ENCODE results near the gene MBNL2.

DNA sequence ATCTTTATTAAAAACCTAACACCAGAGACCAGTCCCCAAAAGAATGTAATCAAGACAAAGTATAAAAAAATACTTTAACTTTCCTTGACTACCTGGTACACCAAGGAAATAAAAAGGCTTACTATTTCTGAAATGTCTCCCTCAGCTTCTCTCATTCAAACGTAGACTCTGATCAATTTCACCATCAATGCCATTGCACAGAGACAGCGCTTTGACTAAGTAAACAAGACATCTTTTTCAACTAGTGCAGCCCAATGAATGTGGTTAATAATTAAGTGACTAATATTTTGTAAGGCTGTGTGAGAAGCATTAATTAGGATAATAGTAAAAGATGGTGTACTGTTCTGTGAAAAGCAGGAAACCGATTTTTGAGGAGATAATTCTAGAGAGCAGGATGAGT lies 204.6 kb downstream of the MBNL2 start:
- TF ChIP-seq, protein P1, sequence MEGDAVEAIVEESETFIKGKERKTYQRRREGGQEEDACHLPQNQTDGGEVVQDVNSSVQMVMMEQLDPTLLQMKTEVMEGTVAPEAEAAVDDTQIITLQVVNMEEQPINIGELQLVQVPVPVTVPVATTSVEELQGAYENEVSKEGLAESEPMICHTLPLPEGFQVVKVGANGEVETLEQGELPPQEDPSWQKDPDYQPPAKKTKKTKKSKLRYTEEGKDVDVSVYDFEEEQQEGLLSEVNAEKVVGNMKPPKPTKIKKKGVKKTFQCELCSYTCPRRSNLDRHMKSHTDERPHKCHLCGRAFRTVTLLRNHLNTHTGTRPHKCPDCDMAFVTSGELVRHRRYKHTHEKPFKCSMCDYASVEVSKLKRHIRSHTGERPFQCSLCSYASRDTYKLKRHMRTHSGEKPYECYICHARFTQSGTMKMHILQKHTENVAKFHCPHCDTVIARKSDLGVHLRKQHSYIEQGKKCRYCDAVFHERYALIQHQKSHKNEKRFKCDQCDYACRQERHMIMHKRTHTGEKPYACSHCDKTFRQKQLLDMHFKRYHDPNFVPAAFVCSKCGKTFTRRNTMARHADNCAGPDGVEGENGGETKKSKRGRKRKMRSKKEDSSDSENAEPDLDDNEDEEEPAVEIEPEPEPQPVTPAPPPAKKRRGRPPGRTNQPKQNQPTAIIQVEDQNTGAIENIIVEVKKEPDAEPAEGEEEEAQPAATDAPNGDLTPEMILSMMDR (conservative IDR thresholded peaks at IDR 0.05; ENCODE audit: low read depth in 2 of 2): no peak
- TF ChIP-seq, protein P2, sequence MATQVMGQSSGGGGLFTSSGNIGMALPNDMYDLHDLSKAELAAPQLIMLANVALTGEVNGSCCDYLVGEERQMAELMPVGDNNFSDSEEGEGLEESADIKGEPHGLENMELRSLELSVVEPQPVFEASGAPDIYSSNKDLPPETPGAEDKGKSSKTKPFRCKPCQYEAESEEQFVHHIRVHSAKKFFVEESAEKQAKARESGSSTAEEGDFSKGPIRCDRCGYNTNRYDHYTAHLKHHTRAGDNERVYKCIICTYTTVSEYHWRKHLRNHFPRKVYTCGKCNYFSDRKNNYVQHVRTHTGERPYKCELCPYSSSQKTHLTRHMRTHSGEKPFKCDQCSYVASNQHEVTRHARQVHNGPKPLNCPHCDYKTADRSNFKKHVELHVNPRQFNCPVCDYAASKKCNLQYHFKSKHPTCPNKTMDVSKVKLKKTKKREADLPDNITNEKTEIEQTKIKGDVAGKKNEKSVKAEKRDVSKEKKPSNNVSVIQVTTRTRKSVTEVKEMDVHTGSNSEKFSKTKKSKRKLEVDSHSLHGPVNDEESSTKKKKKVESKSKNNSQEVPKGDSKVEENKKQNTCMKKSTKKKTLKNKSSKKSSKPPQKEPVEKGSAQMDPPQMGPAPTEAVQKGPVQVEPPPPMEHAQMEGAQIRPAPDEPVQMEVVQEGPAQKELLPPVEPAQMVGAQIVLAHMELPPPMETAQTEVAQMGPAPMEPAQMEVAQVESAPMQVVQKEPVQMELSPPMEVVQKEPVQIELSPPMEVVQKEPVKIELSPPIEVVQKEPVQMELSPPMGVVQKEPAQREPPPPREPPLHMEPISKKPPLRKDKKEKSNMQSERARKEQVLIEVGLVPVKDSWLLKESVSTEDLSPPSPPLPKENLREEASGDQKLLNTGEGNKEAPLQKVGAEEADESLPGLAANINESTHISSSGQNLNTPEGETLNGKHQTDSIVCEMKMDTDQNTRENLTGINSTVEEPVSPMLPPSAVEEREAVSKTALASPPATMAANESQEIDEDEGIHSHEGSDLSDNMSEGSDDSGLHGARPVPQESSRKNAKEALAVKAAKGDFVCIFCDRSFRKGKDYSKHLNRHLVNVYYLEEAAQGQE (IDR thresholded peaks at IDR 0.05; ENCODE audit: unreplicated experiment): no peak
- TF ChIP-seq JUNB (IDR thresholded peaks at IDR 0.05; ENCODE audit: unreplicated experiment) (no peak), EZH2phosphoT487 (IDR thresholded peaks at IDR 0.05; ENCODE audit: unreplicated experiment) (no peak)
- TF ChIP-seq, protein P3, sequence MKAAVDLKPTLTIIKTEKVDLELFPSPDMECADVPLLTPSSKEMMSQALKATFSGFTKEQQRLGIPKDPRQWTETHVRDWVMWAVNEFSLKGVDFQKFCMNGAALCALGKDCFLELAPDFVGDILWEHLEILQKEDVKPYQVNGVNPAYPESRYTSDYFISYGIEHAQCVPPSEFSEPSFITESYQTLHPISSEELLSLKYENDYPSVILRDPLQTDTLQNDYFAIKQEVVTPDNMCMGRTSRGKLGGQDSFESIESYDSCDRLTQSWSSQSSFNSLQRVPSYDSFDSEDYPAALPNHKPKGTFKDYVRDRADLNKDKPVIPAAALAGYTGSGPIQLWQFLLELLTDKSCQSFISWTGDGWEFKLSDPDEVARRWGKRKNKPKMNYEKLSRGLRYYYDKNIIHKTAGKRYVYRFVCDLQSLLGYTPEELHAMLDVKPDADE (IDR thresholded peaks at IDR 0.05): no peak
